ENCODE measurements around the gene MRTFB. TPM values are rescaled to one million over a fixed set of nuclear protein-coding genes. Genes with fewer than 3 reads are reported as not detected.

The MRTFB gene
- total and polyA plus RNA-seq, 9 donors, result 7.2 to 45.6 (median 36.6) TPM

DNA sequence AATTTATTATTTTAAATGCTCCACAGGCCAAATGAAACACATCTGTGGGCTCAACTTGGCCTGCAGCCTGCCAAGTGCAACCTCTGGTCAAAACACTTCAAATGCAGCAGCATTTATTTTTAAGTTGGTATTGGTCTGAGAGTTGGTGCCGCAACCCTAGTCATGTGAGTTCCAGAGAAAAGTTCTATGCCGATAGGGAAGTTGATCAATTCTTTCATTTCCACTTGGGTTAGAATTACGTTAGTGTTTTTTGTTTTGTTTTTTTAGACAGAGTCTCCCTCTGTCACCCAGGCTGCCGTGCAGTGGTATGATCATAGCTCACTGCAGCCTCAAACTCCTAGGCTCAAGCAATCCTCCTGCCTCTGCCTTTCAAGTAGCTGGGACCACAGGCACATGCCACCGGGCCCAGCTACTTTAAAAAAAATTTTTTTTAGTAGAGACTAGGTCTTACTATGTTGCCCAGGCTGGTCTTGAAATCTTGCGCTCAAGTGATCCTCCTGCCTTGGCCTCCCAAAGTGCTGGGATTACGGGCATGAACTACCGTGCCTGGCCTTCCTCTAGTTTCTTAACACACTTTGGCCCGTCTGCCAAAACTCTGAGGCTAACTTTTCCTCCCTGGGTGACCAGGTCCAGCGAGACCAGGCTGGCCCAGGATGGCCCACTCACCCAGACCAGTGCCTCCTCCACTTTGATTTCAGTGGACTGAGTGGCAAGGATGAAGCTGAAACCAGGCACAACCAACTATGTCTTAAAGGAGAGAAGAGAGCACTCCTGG, 221.1 kb downstream of the MRTFB start:
- Histone ChIP-seq H3K9me3 (no peaks in the 10 kb centered on the region), H3K27ac (no peak overlapping the region), H3K4me1 (ENCODE audit: insufficient read depth) (no peaks in the 10 kb centered on the region), H3K27me3 (no peaks in the 10 kb centered on the region), H3K4me3 (no peak overlapping the region), H3K36me3 (no peaks in the 10 kb centered on the region)
- WGBS, 3 donors, result 82 to 87% (median 83%) methylated on average over 10 of the region's 10 CpGs
- intact Hi-C loops (cut with DNase I), result no loop called here
- peak in 1 of 5 donors; percentile 2 for DNase-seq
- TF ChIP-seq, protein P1, sequence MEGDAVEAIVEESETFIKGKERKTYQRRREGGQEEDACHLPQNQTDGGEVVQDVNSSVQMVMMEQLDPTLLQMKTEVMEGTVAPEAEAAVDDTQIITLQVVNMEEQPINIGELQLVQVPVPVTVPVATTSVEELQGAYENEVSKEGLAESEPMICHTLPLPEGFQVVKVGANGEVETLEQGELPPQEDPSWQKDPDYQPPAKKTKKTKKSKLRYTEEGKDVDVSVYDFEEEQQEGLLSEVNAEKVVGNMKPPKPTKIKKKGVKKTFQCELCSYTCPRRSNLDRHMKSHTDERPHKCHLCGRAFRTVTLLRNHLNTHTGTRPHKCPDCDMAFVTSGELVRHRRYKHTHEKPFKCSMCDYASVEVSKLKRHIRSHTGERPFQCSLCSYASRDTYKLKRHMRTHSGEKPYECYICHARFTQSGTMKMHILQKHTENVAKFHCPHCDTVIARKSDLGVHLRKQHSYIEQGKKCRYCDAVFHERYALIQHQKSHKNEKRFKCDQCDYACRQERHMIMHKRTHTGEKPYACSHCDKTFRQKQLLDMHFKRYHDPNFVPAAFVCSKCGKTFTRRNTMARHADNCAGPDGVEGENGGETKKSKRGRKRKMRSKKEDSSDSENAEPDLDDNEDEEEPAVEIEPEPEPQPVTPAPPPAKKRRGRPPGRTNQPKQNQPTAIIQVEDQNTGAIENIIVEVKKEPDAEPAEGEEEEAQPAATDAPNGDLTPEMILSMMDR (IDR thresholded peaks at IDR 0.05), result no peak

DNA sequence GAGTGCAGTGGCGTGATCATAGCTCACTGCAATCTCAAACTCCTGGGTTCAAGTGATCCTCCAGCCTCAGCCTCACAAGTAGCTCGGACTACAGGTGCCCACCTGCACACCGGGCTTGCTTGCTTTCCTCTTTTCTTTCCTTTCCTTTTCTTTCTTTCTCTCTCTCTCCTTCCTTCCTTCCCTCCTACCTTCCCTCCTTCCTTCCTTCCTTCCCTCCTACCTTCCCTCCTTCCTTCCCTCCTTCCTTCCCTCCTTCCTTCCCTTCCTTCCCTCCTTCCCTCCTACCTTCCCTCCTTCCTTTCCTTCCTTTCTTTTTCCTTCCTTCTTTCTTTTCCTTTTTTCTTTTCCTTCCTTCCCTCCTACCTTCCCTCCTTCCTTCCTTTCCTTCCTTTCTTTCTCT, 225.5 kb downstream of the MRTFB start:
- DNase-seq, result no peak
- 91 to 97% (median 94%) methylated on average over 3 of the region's 3 CpGs for WGBS, 3 donors
- Histone ChIP-seq H3K36me3 (no peaks in the 10 kb centered on the region), H3K27me3 (no peaks in the 10 kb centered on the region), H3K4me3 (no peak overlapping the region), H3K27ac (no peak overlapping the region), H3K9me3 (no peaks in the 10 kb centered on the region), H3K4me1 (ENCODE audit: insufficient read depth) (no peaks in the 10 kb centered on the region)
- TF ChIP-seq POLR2A (IDR thresholded peaks at IDR 0.05), result no peak
- no peak for TF ChIP-seq EP300 (IDR thresholded peaks at IDR 0.05)
- TF ChIP-seq, protein P1 (IDR thresholded peaks at IDR 0.05), result no peak
- intact Hi-C loops (cut with DNase I), result no loop called here

DNA sequence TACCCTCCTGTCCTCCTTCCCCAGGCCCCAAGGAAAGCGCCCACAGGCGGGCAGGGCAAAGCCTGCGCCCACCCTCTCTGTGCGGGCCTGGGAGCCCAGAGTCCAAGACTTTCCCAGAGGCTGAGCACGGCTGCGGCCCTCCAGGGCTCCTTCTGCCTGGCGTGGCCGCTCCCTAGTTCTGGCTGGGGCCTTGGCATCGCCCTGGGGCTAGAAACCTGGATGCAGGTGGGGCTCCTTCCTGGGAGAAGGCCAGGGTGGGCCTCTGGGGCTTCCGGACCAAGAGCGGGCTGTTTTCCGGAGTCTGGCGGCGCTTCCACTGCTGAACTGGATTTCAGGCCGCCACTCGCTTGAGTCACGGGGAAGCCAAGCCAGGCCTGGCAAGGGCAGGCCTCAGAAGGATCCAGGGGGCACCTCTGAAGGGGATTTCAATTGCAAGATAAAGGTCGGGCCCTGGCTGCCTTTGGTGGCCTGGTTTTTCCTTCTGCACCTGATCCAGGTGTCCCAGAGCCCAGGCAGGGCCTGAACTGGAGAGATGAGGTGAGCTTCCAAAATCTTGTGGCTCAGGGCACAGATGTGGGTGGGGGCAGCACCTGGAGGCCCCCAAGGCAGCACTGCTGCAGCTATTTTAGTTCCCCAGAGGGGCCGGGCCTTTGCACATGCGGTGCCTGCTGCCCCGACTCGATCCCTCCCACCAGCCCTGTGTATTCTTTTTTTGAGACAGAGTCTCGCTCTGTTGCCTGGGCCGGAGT, 227.4 kb downstream of the MRTFB start:
- Histone ChIP-seq H3K36me3 (no peaks in the 10 kb centered on the region), H3K27me3 (no peaks in the 10 kb centered on the region), H3K4me3 (no peak overlapping the region), H3K9me3 (no peaks in the 10 kb centered on the region), H3K4me1 (ENCODE audit: insufficient read depth) (peaks cover 2% of the 10 kb centered on the region), H3K27ac (no peak overlapping the region)
- DNase-seq, result peak in 1 of 5 donors; percentile 30
- intact Hi-C loops (cut with DNase I), result loop anchor here in 1 of 4 donors (2.0 kb wide), 1 partner anchor 230 kb away; no protein-coding TSS in a partner anchor
- 91 to 95% (median 95%) methylated on average over 24 of the region's 24 CpGs for WGBS, 3 donors
- TF ChIP-seq, protein P1 (IDR thresholded peaks at IDR 0.05), result no peak
- TF ChIP-seq EP300 (IDR thresholded peaks at IDR 0.05), result no peak
- no peak for TF ChIP-seq POLR2A (IDR thresholded peaks at IDR 0.05)

DNA sequence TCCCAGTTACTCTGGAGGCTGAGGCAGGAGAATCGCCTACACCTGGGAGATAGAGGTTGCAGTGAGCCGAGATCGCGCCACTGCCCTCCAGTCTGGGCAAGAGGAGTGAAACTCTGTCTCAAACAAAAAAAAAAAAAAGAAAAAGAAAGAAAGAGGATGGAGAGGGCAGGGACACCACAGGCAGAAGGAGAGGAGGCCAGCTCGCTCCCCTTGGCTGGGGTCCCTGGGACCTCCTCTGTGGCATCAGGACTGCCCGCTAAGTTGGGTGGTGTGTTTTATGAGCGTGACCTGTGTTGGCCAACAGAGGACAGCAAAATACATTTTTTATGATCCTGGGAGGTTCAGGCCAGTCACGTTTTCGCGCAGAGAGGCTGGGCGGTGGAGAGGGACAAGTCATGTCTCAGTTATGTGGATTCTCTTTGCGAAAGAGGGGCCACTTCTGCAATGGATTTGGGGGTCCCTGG, 229.6 kb downstream of the MRTFB start:
- Histone ChIP-seq H3K4me1 (ENCODE audit: insufficient read depth) (peaks cover 3% of the 10 kb centered on the region), H3K9me3 (no peaks in the 10 kb centered on the region), H3K27ac (peak overlapping the region in 1 of 2 donors; percentile 1), H3K27me3 (no peaks in the 10 kb centered on the region), H3K36me3 (no peaks in the 10 kb centered on the region), H3K4me3 (peak overlapping the region; percentile 75)
- peak; percentile 73 to 85 (median 77) for DNase-seq
- intact Hi-C loops (cut with DNase I), result loop anchor here in 3 of 4 donors (1.0 to 10.0 kb wide), 4 partner anchors 228 to 378 kb away; partner anchors contain the start of genes BFAR (in 1 of the 3), ERCC4 (in 1 of the 3) and PARN (in 1 of the 3)
- TF ChIP-seq EP300 (IDR thresholded peaks at IDR 0.05) (no peak), POLR2A (IDR thresholded peaks at IDR 0.05) (no peak)
- TF ChIP-seq, protein P1 (IDR thresholded peaks at IDR 0.05), result peak; percentile 31 to 69 (median 68)
- 20 to 28% (median 23%) methylated on average over 12 of the region's 12 CpGs for WGBS, 3 donors
